Activated CD8-positive, alpha-beta T cell treated with anti-CD3 and anti-CD28 coated beads for 36 hours (primary cell): Measurements from ENCODE around the gene SLC16A14. TPM values are rescaled to one million over a fixed set of nuclear protein-coding genes. Genes with fewer than 3 reads are reported as not detected.

ENCODE experiments used
- ATAC-seq: fragments of 200-7000 bp; cut with Tn5 transposase; one replicate; pipeline ENCODE4 v1.10.0; 2021; ENCODE audit warnings: mild to moderate bottlenecking, moderate library complexity
- CTCF ChIA-PET: fragments of 350-600 bp; sonication (Branson Sonifier 250); formaldehyde crosslinking; loops from one replicate; lab custom pipeline; 2021; ENCODE audit warnings: antibody characterized with exemption; lab: Charles Lee
- POLR2A ChIA-PET: fragments of 350-600 bp; sonication (Branson Sonifier 250); formaldehyde crosslinking; loops from one replicate; lab custom pipeline; 2021; ENCODE audit warnings: antibody characterized with exemption; lab: Charles Lee
- DNase-seq: peaks from one replicate; pipeline ENCODE4 v3.0.0-alpha.2; 2020
- H3K27ac Mint-ChIP-seq: one replicate; pipeline ENCODE4 v1.8.0; 2021; ENCODE audit warnings: mild to moderate bottlenecking, mixed read lengths
- H3K27me3 Mint-ChIP-seq: one replicate; pipeline ENCODE4 v1.8.0; 2021; ENCODE audit warnings: mixed read lengths
- H3K36me3 Mint-ChIP-seq: one replicate; pipeline ENCODE4 v1.8.0; 2021; ENCODE audit warnings: low read depth, mixed read lengths
- H3K4me1 Mint-ChIP-seq: one replicate; pipeline ENCODE4 v1.8.0; 2021; ENCODE audit warnings: low read depth, mixed read lengths
- H3K4me3 Mint-ChIP-seq: one replicate; pipeline ENCODE4 v1.8.0; 2021; ENCODE audit warnings: mild to moderate bottlenecking, moderate library complexity, mixed read lengths
- H3K9me3 Mint-ChIP-seq: one replicate; pipeline ENCODE4 v1.8.0; 2021; ENCODE audit warnings: mixed read lengths
- CTCF ChIP-seq: fragments of 200-600 bp; IDR thresholded peaks from one replicate; pipeline ENCODE4 v1.8.0; 2022; ENCODE audit warnings: antibody characterized with exemption, mild to moderate bottlenecking
- intact Hi-C: fragments of 100-400 bp; cut with micrococcal nuclease; formaldehyde crosslinking; loops from one replicate; pipeline ENCODE4 v1.10.0; 2022
- total RNA-seq, 2 experiments: library from RNA; stranded (reverse); gene quantifications; one replicate each; pipeline ENCODE4 v1.2.3, GENCODE V29; 2021

SLC16A14 gene
- total RNA-seq, 2 experiments from 2014 or later = 1.5 to 2.3 TPM

- Mint-ChIP-seq H3K4me1 (no peaks in the 10 kb centered on the region), H3K9me3 (no peaks in the 10 kb centered on the region), H3K27ac (no peak overlapping the region), H3K4me3 (no peak overlapping the region), H3K27me3 (no peaks in the 10 kb centered on the region), H3K36me3 (no peaks in the 10 kb centered on the region)
- CTCF ChIA-PET = interaction anchor here (2.6 kb wide), 1 partner anchor 11 kb away, joined by 15 read pairs; no protein-coding TSS in a partner anchor
- ATAC-seq (no peak), DNase-seq (no peak)
- no peak for TF ChIP-seq CTCF
- intact Hi-C loops = no loop called here
- POLR2A ChIA-PET = interaction anchor here (0.5 kb wide), 1 partner anchor 50 kb away, joined by 3 read pairs; no protein-coding TSS in a partner anchor
Measured at GRCh38 chr2:230019742-230020141, 49.0 kb downstream of the SLC16A14 start.

- ATAC-seq (no peak), DNase-seq (no peak)
- POLR2A ChIA-PET = no interaction called here
- intact Hi-C loops = no loop called here
- Mint-ChIP-seq H3K4me3 (no peak overlapping the region), H3K4me1 (no peaks in the 10 kb centered on the region), H3K9me3 (no peaks in the 10 kb centered on the region), H3K27ac (no peak overlapping the region), H3K36me3 (no peaks in the 10 kb centered on the region), H3K27me3 (no peaks in the 10 kb centered on the region)
- no peak for TF ChIP-seq CTCF
- CTCF ChIA-PET = interaction anchor here (1.4 kb wide), 1 partner anchor 10 kb away, joined by 4 read pairs; no protein-coding TSS in a partner anchor
Measured at GRCh38 chr2:230018153-230018552, 50.6 kb downstream of the SLC16A14 start.

- CTCF ChIA-PET = interaction anchor here (1.4 kb wide), 1 partner anchor 9 kb away, joined by 4 read pairs; no protein-coding TSS in a partner anchor
Measured at GRCh38 chr2:230016844-230017243, 51.9 kb downstream of the SLC16A14 start.

GRCh38 chr2:230012267-230012884 is 56.3 kb downstream of the SLC16A14 start:
- Mint-ChIP-seq H3K4me1 (peaks cover 10% of the 10 kb centered on the region), H3K9me3 (no peaks in the 10 kb centered on the region), H3K27ac (no peak overlapping the region), H3K36me3 (no peaks in the 10 kb centered on the region), H3K27me3 (no peaks in the 10 kb centered on the region), H3K4me3 (no peak overlapping the region)
- intact Hi-C loops = no loop called here
- CTCF ChIA-PET = interaction anchor here (1.0 to 3.0 kb wide), 4 partner anchors 10 to 147 kb away, joined by 6 to 8 read pairs (median 6); no protein-coding TSS in a partner anchor
- no peak for ATAC-seq
- no peak for DNase-seq
- POLR2A ChIA-PET = no interaction called here
- no peak for TF ChIP-seq CTCF

More at GRCh38 chr2:230016844-230017243, 51.9 kb downstream of the SLC16A14 start:
- H3K36me3 Mint-ChIP-seq = no peaks in the 10 kb centered on the region
- no peaks in the 10 kb centered on the region for H3K9me3 Mint-ChIP-seq
- ATAC-seq (no peak), DNase-seq (no peak)
- no peak overlapping the region for H3K4me3 Mint-ChIP-seq
- intact Hi-C loops = no loop called here
- no peaks in the 10 kb centered on the region for H3K4me1 Mint-ChIP-seq
- no peaks in the 10 kb centered on the region for H3K27me3 Mint-ChIP-seq
- no peak overlapping the region for H3K27ac Mint-ChIP-seq
- POLR2A ChIA-PET = no interaction called here
- TF ChIP-seq CTCF = no peak

GRCh38 chr2:230011617-230012016 is 57.1 kb downstream of the SLC16A14 start:
- no peaks in the 10 kb centered on the region for H3K36me3 Mint-ChIP-seq
- TF ChIP-seq CTCF = no peak
- DNase-seq (no peak), ATAC-seq (no peak)
- no peaks in the 10 kb centered on the region for H3K27me3 Mint-ChIP-seq
- no peaks in the 10 kb centered on the region for H3K9me3 Mint-ChIP-seq
- H3K4me1 Mint-ChIP-seq = peaks cover 10% of the 10 kb centered on the region
- ChIA-PET POLR2A (interaction anchor here (0.6 kb wide), 1 partner anchor 108 kb away, joined by 3 read pairs; no protein-coding TSS in a partner anchor), CTCF (interaction anchor here (1.6 to 3.0 kb wide), 3 partner anchors 11 to 148 kb away, joined by 6 to 8 read pairs (median 7); no protein-coding TSS in a partner anchor)
- intact Hi-C loops = no loop called here
- H3K4me3 Mint-ChIP-seq = no peak overlapping the region
- no peak overlapping the region for H3K27ac Mint-ChIP-seq
